Spleen (tissue), 11 donors: ENCODE results near the gene FHIT. TPM values are rescaled to one million over a fixed set of nuclear protein-coding genes. Genes with fewer than 3 reads are reported as not detected.

ENCODE experiments used
- DNase-seq: peaks from one replicate; pipeline ENCODE4 v3.0.0-alpha.2; 2020
- H3K27ac ChIP-seq, 8 donors: fragments of 200-600 bp; sonication (generic) in 7 of 8; 1 replicate in 4 of 8; 2 replicates in 4 of 8; pipeline versions ENCODE4 v1.5.0 to v1.8.0; 2016 to 2021; ENCODE audit warnings: inconsistent platforms in 4 of 8, mild to moderate bottlenecking in 4 of 8, moderate library complexity in 1 of 8
- H3K27me3 ChIP-seq, 7 donors: fragments of 200-600 bp; sonication (generic) in 6 of 7; replicated peaks in 1 of 7; 1 replicate in 4 of 7; 2 replicates in 3 of 7; pipeline versions ENCODE4 v1.5.0 to v1.8.0; 2016 to 2021; ENCODE audit warnings: inconsistent platforms in 3 of 7, mild to moderate bottlenecking in 1 of 7
- H3K36me3 ChIP-seq, 6 donors: fragments of 200-600 bp; sonication (generic) in 5 of 6; 1 replicate in 4 of 6; 2 replicates in 2 of 6; pipeline versions ENCODE4 v1.5.0 to v1.8.0; 2016 to 2021; ENCODE audit warnings: inconsistent platforms in 2 of 6
- H3K4me1 ChIP-seq, 6 donors: fragments of 200-600 bp; sonication (generic) in 5 of 6; 1 replicate in 3 of 6; 2 replicates in 3 of 6; pipeline versions ENCODE4 v1.5.0 to v1.8.0; 2016 to 2021; ENCODE audit warnings: inconsistent platforms in 3 of 6
- H3K4me3 ChIP-seq, 8 donors: fragments of 200-600 bp; sonication (generic) in 7 of 8; 1 replicate in 4 of 8; 2 replicates in 4 of 8; pipeline versions ENCODE4 v1.5.0 to v1.8.0; 2016 to 2021; ENCODE audit warnings: inconsistent platforms in 4 of 8, mild to moderate bottlenecking in 4 of 8, moderate library complexity in 2 of 8
- H3K9me3 ChIP-seq, 8 donors: fragments of 200-600 bp; sonication (generic) in 7 of 8; 1 replicate in 4 of 8; 2 replicates in 4 of 8; pipeline versions ENCODE4 v1.5.0 to v1.8.0; 2016 to 2021; ENCODE audit warnings: inconsistent platforms in 4 of 8
- CTCF ChIP-seq, 11 experiments: fragments of 200-600 bp in 7 of 11; fragments of 450-650 bp in 4 of 11; sonication (generic) in 4 of 11; IDR thresholded peaks in 8 of 11; conservative IDR thresholded peaks in 3 of 11; 1 replicate in 7 of 11; 2 replicates in 4 of 11; pipeline versions ENCODE4 v1.4.0 to v1.8.0; 2016 to 2021; ENCODE audit warnings: antibody characterized with exemption in 11 of 11, inconsistent platforms in 4 of 11, mild to moderate bottlenecking in 1 of 11
- POLR2A ChIP-seq, 3 donors: fragments of 450-650 bp; IDR thresholded peaks; one replicate each; pipeline ENCODE4 v1.5.1; 2017; ENCODE audit warnings: antibody characterized with exemption in 3 of 3, mild to moderate bottlenecking in 1 of 3
- POLR2AphosphoS5 ChIP-seq, 3 donors: sonication (generic); formaldehyde crosslinking; IDR thresholded peaks; one replicate each; pipeline ENCODE4 v1.5.1; 2017; ENCODE audit warnings: antibody characterized with exemption in 3 of 3
- WGBS, 5 donors: extraction: QIAGEN DNeasy Blood & Tissue Kit in 3 of 5; methylation state at CpG; one replicate each; pipeline versions ENCODE4 v1.1.5 to v1.1.7; 2013 to 2018; 5-methylcytosine and 5-hydroxymethylcytosine counted together
- intact Hi-C: fragments of 100-400 bp; cut with DNase I; formaldehyde crosslinking; loops from one replicate; pipeline ENCODE4 v1.15.0; 2023; ENCODE audit warnings: low total_unique reads
- polyA plus RNA-seq, 3 donors: library from polyadenylated mRNA; stranded (reverse); fragments of 200-250 nt; gene quantifications; one replicate each; pipeline ENCODE4 v1.2.1, GENCODE V29; 2013
- total RNA-seq, 7 donors: library from RNA; depleted of rRNA in 3 of 7; stranded (reverse); fragments of >200 nt in 3 of 7; fragmentation: NEBNext Ultra II Directional in 4 of 7; extraction: Animal tissue kit (Norgen Biotek cat#: 25700) in 4 of 7; gene quantifications; one replicate each; pipeline versions ENCODE4 v1.1.0 to v1.2.1, GENCODE V29; 2016 to 2021
- donor health status: healthy with polysubstance abuse.
- donor health status: DM: no; HTN: no; CAD: no; lungs with moderate emphysema.
- donor health status: DM: no; HTN: no; CAD: no.
- donor health status: Bipolar disorder and iron deficiency.
- donor health status: healthy.
- donor health status: DM: no; HTN: no; CAD: no.
- donor health status: DM: yes; HTN: yes; CAD: no.

FHIT gene
- total and polyA plus RNA-seq, 10 donors: 4.1 to 23.1 (median 12.2) TPM

- Histone ChIP-seq H3K36me3 (no peaks in the 10 kb centered on the region), H3K9me3 (peaks cover 0 to 19% (median 11%) of the 10 kb centered on the region in 8 donors), H3K4me1 (no peaks in the 10 kb centered on the region), H3K4me3 (no peak overlapping the region), H3K27ac (no peak overlapping the region), H3K27me3 (no peaks in the 10 kb centered on the region)
- 83 to 94% (median 92%) methylated on average over 3 of the region's 3 CpGs for WGBS, 5 donors
- intact Hi-C loops: no loop called here
- TF ChIP-seq CTCF (IDR thresholded peaks at IDR 0.05 in 8 of 11, conservative IDR thresholded peaks at IDR 0.05 in 3 of 11) (no peak), POLR2A (IDR thresholded peaks at IDR 0.05) (no peak), POLR2AphosphoS5 (IDR thresholded peaks at IDR 0.05) (no peak)
- no peak for DNase-seq
Observed at GRCh38 chr3:60752809-60753208, 498.4 kb downstream of the FHIT start.

GRCh38 chr3:60746695-60747416 lies 504.4 kb downstream of the FHIT start:
- Histone ChIP-seq H3K4me3 (no peak overlapping the region), H3K4me1 (no peaks in the 10 kb centered on the region), H3K36me3 (no peaks in the 10 kb centered on the region), H3K27me3 (no peaks in the 10 kb centered on the region), H3K9me3 (peaks cover 0 to 19% (median 11%) of the 10 kb centered on the region in 8 donors), H3K27ac (no peak overlapping the region)
- TF ChIP-seq POLR2AphosphoS5 (IDR thresholded peaks at IDR 0.05): no peak
- no peak for TF ChIP-seq POLR2A (IDR thresholded peaks at IDR 0.05)
- no peak for TF ChIP-seq CTCF (IDR thresholded peaks at IDR 0.05 in 8 of 11, conservative IDR thresholded peaks at IDR 0.05 in 3 of 11)
- intact Hi-C loops: no loop called here
- 41 to 72% (median 52%) methylated on average over 3 of the region's 3 CpGs for WGBS, 5 donors
- DNase-seq: no peak

- Histone ChIP-seq H3K9me3 (peaks cover 0 to 16% (median 11%) of the 10 kb centered on the region in 8 donors), H3K27ac (no peak overlapping the region), H3K27me3 (no peaks in the 10 kb centered on the region), H3K4me3 (no peak overlapping the region), H3K4me1 (no peaks in the 10 kb centered on the region), H3K36me3 (no peaks in the 10 kb centered on the region)
- intact Hi-C loops: no loop called here
- DNase-seq: no peak
- TF ChIP-seq CTCF (IDR thresholded peaks at IDR 0.05 in 8 of 11, conservative IDR thresholded peaks at IDR 0.05 in 3 of 11) (no peak), POLR2A (IDR thresholded peaks at IDR 0.05) (no peak), POLR2AphosphoS5 (IDR thresholded peaks at IDR 0.05) (no peak)
- WGBS, 5 donors: 87 to 96% (median 91%) methylated on average over 8 of the region's 8 CpGs
Observed at GRCh38 chr3:60746043-60746638, 505.1 kb downstream of the FHIT start.

GRCh38 chr3:60743631-60744164 lies 507.6 kb downstream of the FHIT start:
- Histone ChIP-seq H3K9me3 (no peaks in the 10 kb centered on the region), H3K4me1 (no peaks in the 10 kb centered on the region), H3K27me3 (no peaks in the 10 kb centered on the region), H3K4me3 (no peak overlapping the region), H3K27ac (no peak overlapping the region), H3K36me3 (no peaks in the 10 kb centered on the region)
- TF ChIP-seq POLR2AphosphoS5 (IDR thresholded peaks at IDR 0.05): no peak
- no peak for TF ChIP-seq CTCF (IDR thresholded peaks at IDR 0.05 in 8 of 11, conservative IDR thresholded peaks at IDR 0.05 in 3 of 11)
- no peak for TF ChIP-seq POLR2A (IDR thresholded peaks at IDR 0.05)
- 28 to 43% (median 34%) methylated on average over 4 of the region's 4 CpGs for WGBS, 5 donors
- intact Hi-C loops: no loop called here
- no peak for DNase-seq
